Skeletal muscle satellite cell (primary cell): ENCODE results near the gene PRKACA.
A peak's percentile ranks its signal among the peaks of the same experiment; 100 is the strongest.

Experiments used
- H3K27me3 ChIP-seq: 2 replicates; pipeline ENCODE4 v1.7.0; 2013; ENCODE audit warnings: low read length; ENCODE audit not compliant: control insufficient read depth, insufficient read depth
- H3K36me3 ChIP-seq: 2 replicates; pipeline ENCODE4 v1.7.0; 2013; ENCODE audit warnings: mild to moderate bottlenecking, control low read depth, low read length; ENCODE audit not compliant: insufficient read depth
- H3K4me1 ChIP-seq: 2 replicates; pipeline ENCODE4 v1.7.0; 2013; ENCODE audit warnings: low read length; ENCODE audit not compliant: control insufficient read depth, insufficient read depth
- H3K4me2 ChIP-seq: 2 replicates; pipeline ENCODE4 v1.7.0; 2013; ENCODE audit warnings: mild to moderate bottlenecking, low read length
- H3K4me3 ChIP-seq: 2 replicates; pipeline ENCODE4 v1.7.0; 2013; ENCODE audit warnings: low read length
- H3K9ac ChIP-seq: 2 replicates; pipeline ENCODE4 v1.7.0; 2013; ENCODE audit warnings: mild to moderate bottlenecking, low read depth, low read length, moderate library complexity
- H3K9me3 ChIP-seq: replicated peaks from 2 replicates; pipeline ENCODE4 v1.7.0; 2013; ENCODE audit warnings: mild to moderate bottlenecking, control low read depth, low read length

Gene PRKACA

GRCh38 chr19:14088634-14089411 is 28.7 kb downstream of the PRKACA start:
- Histone ChIP-seq H3K36me3 (peaks cover 17% of the 10 kb centered on the region), H3K4me3 (peak overlapping the region; percentile 72), H3K9me3 (peaks cover 9% of the 10 kb centered on the region), H3K4me1 (peaks cover 14% of the 10 kb centered on the region), H3K9ac (peak overlapping the region; percentile 45), H3K27me3 (no peaks in the 10 kb centered on the region), H3K4me2 (peak overlapping the region; percentile 87)

GRCh38 chr19:14086098-14086497 is 31.5 kb downstream of the PRKACA start:
- H3K9ac ChIP-seq: no peak overlapping the region

DNA sequence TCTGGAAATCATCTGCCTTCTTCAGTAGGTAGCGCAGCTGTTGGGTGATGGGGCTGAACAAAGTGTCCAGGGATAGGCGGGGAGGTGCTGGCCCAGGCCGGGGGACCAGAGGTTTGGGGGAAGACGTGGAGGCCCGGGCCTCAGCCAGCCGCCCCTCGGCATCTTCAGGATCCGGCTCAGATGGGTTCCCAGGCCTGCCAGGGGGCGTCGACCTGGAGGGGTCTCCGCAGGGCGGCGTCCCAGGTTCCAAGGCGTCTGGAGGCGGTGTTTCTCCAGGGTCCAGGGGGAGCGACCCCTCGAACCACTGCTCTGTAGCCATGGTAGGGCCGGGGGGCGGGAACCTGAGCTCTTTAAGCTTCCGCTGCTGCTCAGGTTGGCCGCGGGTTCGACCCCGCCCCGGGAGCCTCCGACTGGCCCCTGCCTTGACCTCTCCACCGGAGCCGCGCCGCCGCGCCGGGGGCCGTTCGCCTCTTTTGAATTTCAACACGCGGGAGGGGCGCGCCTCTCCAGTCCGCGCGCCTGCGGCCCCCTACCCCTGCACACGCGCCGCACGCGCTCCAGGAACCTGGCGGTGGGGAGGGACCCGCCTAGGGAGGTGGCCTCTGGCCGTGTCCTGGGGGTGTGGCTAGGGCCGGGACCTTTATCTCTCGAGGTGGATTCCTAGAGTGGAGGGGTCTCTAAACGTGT is 32.1 kb downstream of the PRKACA start, which contains the start of gene C19orf67:
C19orf67 (minus strand) TSS at position 475 of the 687 bp plus-strand sequence; CDS start at position 319, 156 bp downstream.
- Histone ChIP-seq H3K9me3 (no peaks in the 10 kb centered on the region), H3K4me2 (no peak within 1 kb of the TSS), H3K9ac (no peak within 1 kb of the TSS), H3K4me3 (no peak within 1 kb of the TSS), H3K36me3 (peaks cover 14% of the 10 kb centered on the region), H3K4me1 (peaks cover 12% of the 10 kb centered on the region), H3K27me3 (no peaks in the 10 kb centered on the region)

More at GRCh38 chr19:14086098-14086497, 31.5 kb downstream of the PRKACA start:
- no peaks in the 10 kb centered on the region for H3K9me3 ChIP-seq
- peaks cover 14% of the 10 kb centered on the region for H3K36me3 ChIP-seq
- no peaks in the 10 kb centered on the region for H3K27me3 ChIP-seq
- H3K4me2 ChIP-seq: no peak overlapping the region
- peaks cover 11% of the 10 kb centered on the region for H3K4me1 ChIP-seq
- H3K4me3 ChIP-seq: no peak overlapping the region

DNA sequence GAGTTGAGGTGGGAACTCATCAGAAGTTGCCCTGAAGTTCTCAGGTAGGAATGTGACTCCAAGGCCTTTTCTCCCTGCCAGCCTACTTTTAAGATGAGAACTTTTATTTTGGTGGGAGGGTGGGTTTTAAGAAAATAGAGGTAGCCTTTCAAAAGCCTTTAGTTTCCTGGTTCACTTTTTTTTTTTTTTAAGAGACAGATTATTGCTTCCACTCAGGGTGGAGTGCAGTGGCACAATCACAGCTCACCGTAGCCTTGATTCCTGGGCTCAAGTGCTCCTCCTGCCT is 34.9 kb downstream of the PRKACA start:
- Histone ChIP-seq H3K4me3 (peak overlapping the region; percentile 86), H3K27me3 (no peaks in the 10 kb centered on the region), H3K36me3 (peaks cover 3% of the 10 kb centered on the region), H3K9ac (peak overlapping the region; percentile 88), H3K4me2 (peak overlapping the region; percentile 99), H3K4me1 (peaks cover 11% of the 10 kb centered on the region), H3K9me3 (no peaks in the 10 kb centered on the region)

- no peaks in the 10 kb centered on the region for H3K27me3 ChIP-seq
- H3K9me3 ChIP-seq: no peaks in the 10 kb centered on the region
- peak overlapping the region; percentile 99 for H3K4me2 ChIP-seq
- H3K36me3 ChIP-seq: peaks cover 3% of the 10 kb centered on the region
- peak overlapping the region; percentile 88 for H3K9ac ChIP-seq
- peaks cover 11% of the 10 kb centered on the region for H3K4me1 ChIP-seq
- H3K4me3 ChIP-seq: peak overlapping the region; percentile 86
Measured at GRCh38 chr19:14081797-14082674, 35.5 kb downstream of the PRKACA start.

- no peaks in the 10 kb centered on the region for H3K27me3 ChIP-seq
- H3K4me1 ChIP-seq: peaks cover 11% of the 10 kb centered on the region
- no peaks in the 10 kb centered on the region for H3K36me3 ChIP-seq
- H3K9ac ChIP-seq: peak overlapping the region; percentile 88
- H3K4me2 ChIP-seq: peak overlapping the region; percentile 99
- no peaks in the 10 kb centered on the region for H3K9me3 ChIP-seq
- H3K4me3 ChIP-seq: peak overlapping the region; percentile 86
Measured at GRCh38 chr19:14080887-14081796, 36.4 kb downstream of the PRKACA start.

DNA sequence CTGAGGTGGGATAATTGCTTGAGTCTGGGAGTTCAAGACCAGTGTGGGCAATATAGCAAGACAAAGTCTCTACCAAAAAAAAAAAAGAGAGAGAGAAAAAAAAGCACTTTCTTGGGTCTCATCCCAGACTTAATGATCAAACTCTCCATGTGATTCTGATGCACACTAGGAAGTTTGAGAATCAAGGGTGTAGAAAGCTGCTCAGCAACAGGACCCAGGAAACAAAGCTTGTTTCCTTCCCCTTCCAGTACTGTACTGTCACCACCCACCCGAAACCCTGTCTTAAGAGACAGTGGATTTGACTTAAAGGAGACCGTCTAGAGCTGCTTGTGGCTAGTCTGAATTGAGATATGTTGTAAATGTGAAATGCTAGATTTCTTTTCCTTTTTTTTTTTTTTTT is 39.2 kb downstream of the PRKACA start:
- Histone ChIP-seq H3K36me3 (no peaks in the 10 kb centered on the region), H3K9me3 (no peaks in the 10 kb centered on the region), H3K4me1 (peaks cover 26% of the 10 kb centered on the region), H3K4me3 (no peak overlapping the region), H3K9ac (no peak overlapping the region), H3K4me2 (no peak overlapping the region), H3K27me3 (no peaks in the 10 kb centered on the region)

DNA sequence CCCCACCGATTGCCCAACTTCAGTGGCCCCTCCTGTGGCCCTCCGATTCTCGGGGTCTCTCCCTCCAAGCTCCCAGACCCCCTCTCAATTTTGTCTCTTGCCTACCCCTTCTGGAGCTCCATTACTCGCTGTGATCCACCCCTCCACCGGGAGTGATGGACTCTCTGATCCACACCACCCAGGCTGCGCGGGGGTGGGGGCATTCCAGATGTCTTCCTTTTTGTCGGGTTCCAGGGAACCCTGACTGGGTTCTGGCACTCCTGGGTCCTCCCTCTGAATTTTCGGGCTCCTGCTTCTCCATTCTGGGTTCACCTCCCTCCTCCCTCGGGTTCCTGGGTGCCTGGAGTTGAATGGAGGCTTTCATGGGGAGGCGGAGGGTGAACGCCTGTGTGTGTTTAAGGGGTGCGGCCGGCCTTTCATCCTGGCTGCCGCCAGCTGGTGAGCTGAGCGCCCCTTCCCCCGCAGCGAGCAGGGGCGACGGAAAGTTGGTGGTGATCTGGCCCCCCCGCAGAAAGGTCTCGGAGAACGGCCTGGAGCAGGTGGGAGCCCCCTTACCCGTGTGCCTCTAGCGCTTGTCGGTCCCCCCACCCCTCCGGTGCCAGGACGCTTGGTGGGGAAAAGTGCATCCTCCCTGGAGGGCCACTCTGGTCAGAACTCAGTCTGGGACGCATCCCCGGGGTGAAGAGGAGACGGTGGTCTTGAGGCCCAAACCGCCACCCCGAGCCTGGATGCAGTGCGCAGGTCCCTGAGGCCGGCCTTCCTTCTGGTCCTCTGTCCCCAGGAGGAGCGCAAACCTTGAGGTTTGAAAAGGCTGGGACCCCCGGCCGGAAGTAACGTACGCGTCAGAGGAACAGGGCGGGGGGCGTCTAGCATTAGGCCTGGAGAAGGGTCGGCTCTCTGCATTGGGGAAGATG is 43.4 kb downstream of the PRKACA start:
- Histone ChIP-seq H3K4me2 (peak overlapping the region; percentile 96), H3K36me3 (no peaks in the 10 kb centered on the region), H3K9me3 (no peaks in the 10 kb centered on the region), H3K4me1 (peaks cover 32% of the 10 kb centered on the region), H3K9ac (peak overlapping the region; percentile 74), H3K27me3 (no peaks in the 10 kb centered on the region), H3K4me3 (peak overlapping the region; percentile 76)

DNA sequence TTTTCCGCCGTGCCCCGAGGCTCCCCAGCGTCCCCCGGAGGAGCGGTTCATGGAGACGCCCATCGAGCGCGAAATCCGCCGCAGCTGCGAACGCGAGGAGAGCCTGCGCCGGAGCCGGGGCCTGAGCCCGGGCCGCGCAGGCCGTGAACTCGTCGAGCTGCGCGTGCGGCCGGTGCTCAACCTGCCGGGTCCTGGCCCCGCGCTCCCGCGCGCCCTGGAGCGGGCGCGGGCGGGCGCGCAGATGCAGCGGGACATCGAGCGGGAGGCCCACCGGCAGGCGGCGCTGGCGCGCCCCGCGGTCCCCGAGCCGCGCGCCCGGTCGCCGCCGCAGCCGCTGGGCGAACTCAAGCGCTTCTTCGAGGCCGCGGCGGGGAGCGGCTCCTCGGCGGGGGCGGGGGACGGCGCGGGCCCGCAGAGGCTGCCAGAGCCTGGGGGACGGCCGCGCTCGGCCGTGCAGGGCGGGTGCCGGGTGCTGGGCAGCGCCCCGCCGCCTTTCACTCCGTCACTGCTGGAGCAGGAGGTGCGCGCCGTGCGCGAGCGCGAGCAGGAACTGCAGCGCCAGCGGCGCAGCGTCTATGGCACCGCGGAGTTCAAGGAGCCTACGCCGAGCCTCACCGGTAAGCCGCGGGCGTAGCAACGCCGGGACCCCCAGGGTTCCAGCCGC is 44.2 kb downstream of the PRKACA start:
- Histone ChIP-seq H3K9ac (peak overlapping the region; percentile 74), H3K9me3 (no peaks in the 10 kb centered on the region), H3K36me3 (no peaks in the 10 kb centered on the region), H3K4me1 (peaks cover 32% of the 10 kb centered on the region), H3K4me3 (peak overlapping the region; percentile 76), H3K27me3 (no peaks in the 10 kb centered on the region), H3K4me2 (peak overlapping the region; percentile 96)
